ENCODE results near the gene XYLB. TPM values are rescaled to one million over a fixed set of nuclear protein-coding genes. Genes with fewer than 3 reads are reported as not detected.

XYLB gene
- total RNA-seq, 1 donor, result 10.1 TPM

- no peaks in the 10 kb centered on the region for H3K36me3 ChIP-seq (ENCODE audit: insufficient read depth, low read length)
Measured at GRCh38 chr3:38458796-38459498, 112.4 kb downstream of the XYLB start.

GRCh38 chr3:38459499-38460048, 113.0 kb downstream of the XYLB start:
- Histone ChIP-seq H3K4me1 (ENCODE audit: insufficient read depth, low read length) (peaks cover 19% of the 10 kb centered on the region), H3K4me2 (ENCODE audit: insufficient read depth, low read length) (peak overlapping the region; percentile 82), H3K4me3 (ENCODE audit: insufficient read depth, low read length) (peak overlapping the region; percentile 60), H2AFZ (ENCODE audit: low read length) (peak overlapping the region; percentile 65), H3K79me2 (ENCODE audit: insufficient read depth, low read length) (peaks cover 6% of the 10 kb centered on the region), H3K36me3 (ENCODE audit: insufficient read depth, low read length) (no peaks in the 10 kb centered on the region), H3K27me3 (ENCODE audit: insufficient read depth, low read length) (no peaks in the 10 kb centered on the region), H4K20me1 (ENCODE audit: insufficient read depth, low read length) (peaks cover 8% of the 10 kb centered on the region), H3K27ac (ENCODE audit: low read depth, low read length) (peak overlapping the region; percentile 36), H3K9me3 (ENCODE audit: low read depth, low read length) (no peaks in the 10 kb centered on the region)
- DNase-seq (ENCODE audit: insufficient read length, low spot score, missing footprints), result peak; percentile 85
- TF ChIP-seq, protein P1, sequence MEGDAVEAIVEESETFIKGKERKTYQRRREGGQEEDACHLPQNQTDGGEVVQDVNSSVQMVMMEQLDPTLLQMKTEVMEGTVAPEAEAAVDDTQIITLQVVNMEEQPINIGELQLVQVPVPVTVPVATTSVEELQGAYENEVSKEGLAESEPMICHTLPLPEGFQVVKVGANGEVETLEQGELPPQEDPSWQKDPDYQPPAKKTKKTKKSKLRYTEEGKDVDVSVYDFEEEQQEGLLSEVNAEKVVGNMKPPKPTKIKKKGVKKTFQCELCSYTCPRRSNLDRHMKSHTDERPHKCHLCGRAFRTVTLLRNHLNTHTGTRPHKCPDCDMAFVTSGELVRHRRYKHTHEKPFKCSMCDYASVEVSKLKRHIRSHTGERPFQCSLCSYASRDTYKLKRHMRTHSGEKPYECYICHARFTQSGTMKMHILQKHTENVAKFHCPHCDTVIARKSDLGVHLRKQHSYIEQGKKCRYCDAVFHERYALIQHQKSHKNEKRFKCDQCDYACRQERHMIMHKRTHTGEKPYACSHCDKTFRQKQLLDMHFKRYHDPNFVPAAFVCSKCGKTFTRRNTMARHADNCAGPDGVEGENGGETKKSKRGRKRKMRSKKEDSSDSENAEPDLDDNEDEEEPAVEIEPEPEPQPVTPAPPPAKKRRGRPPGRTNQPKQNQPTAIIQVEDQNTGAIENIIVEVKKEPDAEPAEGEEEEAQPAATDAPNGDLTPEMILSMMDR (IDR thresholded peaks at IDR 0.05; ENCODE audit: extremely low read depth, low read depth, low read length), result no peak

More at GRCh38 chr3:38458796-38459498, 112.4 kb downstream of the XYLB start:
- H3K4me1 ChIP-seq (ENCODE audit: insufficient read depth, low read length), result peaks cover 23% of the 10 kb centered on the region
- H4K20me1 ChIP-seq (ENCODE audit: insufficient read depth, low read length), result peaks cover 8% of the 10 kb centered on the region
- H3K27me3 ChIP-seq (ENCODE audit: insufficient read depth, low read length), result no peaks in the 10 kb centered on the region
- peaks cover 6% of the 10 kb centered on the region for H3K79me2 ChIP-seq (ENCODE audit: insufficient read depth, low read length)
- H3K9me3 ChIP-seq (ENCODE audit: low read depth, low read length), result no peaks in the 10 kb centered on the region
- TF ChIP-seq, protein P1 (IDR thresholded peaks at IDR 0.05; ENCODE audit: extremely low read depth, low read depth, low read length), result no peak
- H3K4me3 ChIP-seq (ENCODE audit: insufficient read depth, low read length), result peak overlapping the region; percentile 60
- peak overlapping the region; percentile 65 for H2AFZ ChIP-seq (ENCODE audit: low read length)
- peak overlapping the region; percentile 36 for H3K27ac ChIP-seq (ENCODE audit: low read depth, low read length)
- peak; percentile 98 for DNase-seq (ENCODE audit: insufficient read length, low spot score, missing footprints)
- H3K4me2 ChIP-seq (ENCODE audit: insufficient read depth, low read length), result peak overlapping the region; percentile 82

- Histone ChIP-seq H3K4me1 (ENCODE audit: insufficient read depth, low read length) (peaks cover 15% of the 10 kb centered on the region), H4K20me1 (ENCODE audit: insufficient read depth, low read length) (peaks cover 6% of the 10 kb centered on the region), H3K4me3 (ENCODE audit: insufficient read depth, low read length) (no peak overlapping the region), H3K27me3 (ENCODE audit: insufficient read depth, low read length) (no peaks in the 10 kb centered on the region), H2AFZ (ENCODE audit: low read length) (no peak overlapping the region), H3K36me3 (ENCODE audit: insufficient read depth, low read length) (no peaks in the 10 kb centered on the region), H3K27ac (ENCODE audit: low read depth, low read length) (no peak overlapping the region), H3K9me3 (ENCODE audit: low read depth, low read length) (no peaks in the 10 kb centered on the region), H3K4me2 (ENCODE audit: insufficient read depth, low read length) (no peak overlapping the region), H3K79me2 (ENCODE audit: insufficient read depth, low read length) (peaks cover 6% of the 10 kb centered on the region)
- TF ChIP-seq, protein P1 (IDR thresholded peaks at IDR 0.05; ENCODE audit: extremely low read depth, low read depth, low read length), result no peak
- DNase-seq (ENCODE audit: insufficient read length, low spot score, missing footprints), result peak; percentile 66
Measured at GRCh38 chr3:38460377-38461270, 114.0 kb downstream of the XYLB start.

Small RNA genes lying within 50 kb of the gene (small RNA-seq; reads per million reads assigned to genes)
- not detected for gene RNU6-235P

Other genes starting within 250 kb of the XYLB start
- gene ACAA1, start 209.7 kb upstream of the XYLB start, total RNA-seq, result 17.4 and 20.0 TPM in 2 replicates
- 8.7 and 10.3 TPM in 2 replicates for gene MYD88, start 208.1 kb upstream of the XYLB start, total RNA-seq
- 44.2 and 50.3 TPM in 2 replicates for gene OXSR1, start 181.2 kb upstream of the XYLB start, total RNA-seq
- gene SLC22A13, start 81.0 kb upstream of the XYLB start, total RNA-seq, result 0.29 and 0.36 TPM in 2 replicates
- gene SLC22A14, start 64.5 kb upstream of the XYLB start, total RNA-seq, result 0.29 and 0.36 TPM in 2 replicates
- 2.9 and 3.6 TPM in 2 replicates for gene ACVR2B, start 107.1 kb downstream of the XYLB start, total RNA-seq
- gene EXOG, start 149.6 kb downstream of the XYLB start, total RNA-seq, result 14.5 and 20.0 TPM in 2 replicates

All from osteoblast (primary cell).